ENCODE results near the gene NCKAP5. TPM values are rescaled to one million over a fixed set of nuclear protein-coding genes. Genes with fewer than 3 reads are reported as not detected.

The NCKAP5 gene
- total RNA-seq, 2 donors from 2014 or later = 0.78 to 2.6 TPM

DNA sequence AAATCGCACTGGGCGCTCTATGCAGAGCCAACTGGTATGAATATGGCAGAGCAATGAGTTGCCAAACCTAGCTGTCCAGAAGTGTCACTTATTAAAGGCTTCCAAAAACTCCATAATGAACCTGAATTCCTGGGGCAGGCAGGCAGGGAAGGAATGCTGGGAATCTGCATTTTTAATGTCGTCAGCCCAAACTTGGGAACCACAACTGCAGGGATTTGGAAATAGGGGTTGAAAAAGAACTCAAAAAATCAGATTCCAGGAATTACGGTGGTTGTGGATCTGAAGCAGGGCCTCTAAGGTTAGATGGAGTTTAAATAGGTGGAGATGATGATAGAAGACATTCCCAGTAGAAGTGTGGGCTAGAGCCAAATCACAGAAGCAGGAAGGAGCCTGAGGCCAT is 15.0 kb downstream of the NCKAP5 start:
- H3K36me3 ChIP-seq (replicated peaks in 1 of 2; ENCODE audit: insufficient read depth in 1 of 2, low read depth in 2 of 2) = no peaks in the 10 kb centered on the region
- no peak overlapping the region for H3K27ac ChIP-seq
- no peak for TF ChIP-seq POLR2A (IDR thresholded peaks at IDR 0.05)
- TF ChIP-seq, protein P1, sequence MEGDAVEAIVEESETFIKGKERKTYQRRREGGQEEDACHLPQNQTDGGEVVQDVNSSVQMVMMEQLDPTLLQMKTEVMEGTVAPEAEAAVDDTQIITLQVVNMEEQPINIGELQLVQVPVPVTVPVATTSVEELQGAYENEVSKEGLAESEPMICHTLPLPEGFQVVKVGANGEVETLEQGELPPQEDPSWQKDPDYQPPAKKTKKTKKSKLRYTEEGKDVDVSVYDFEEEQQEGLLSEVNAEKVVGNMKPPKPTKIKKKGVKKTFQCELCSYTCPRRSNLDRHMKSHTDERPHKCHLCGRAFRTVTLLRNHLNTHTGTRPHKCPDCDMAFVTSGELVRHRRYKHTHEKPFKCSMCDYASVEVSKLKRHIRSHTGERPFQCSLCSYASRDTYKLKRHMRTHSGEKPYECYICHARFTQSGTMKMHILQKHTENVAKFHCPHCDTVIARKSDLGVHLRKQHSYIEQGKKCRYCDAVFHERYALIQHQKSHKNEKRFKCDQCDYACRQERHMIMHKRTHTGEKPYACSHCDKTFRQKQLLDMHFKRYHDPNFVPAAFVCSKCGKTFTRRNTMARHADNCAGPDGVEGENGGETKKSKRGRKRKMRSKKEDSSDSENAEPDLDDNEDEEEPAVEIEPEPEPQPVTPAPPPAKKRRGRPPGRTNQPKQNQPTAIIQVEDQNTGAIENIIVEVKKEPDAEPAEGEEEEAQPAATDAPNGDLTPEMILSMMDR (IDR thresholded peaks at IDR 0.05) = no peak
- DNase-seq = no peak
- WGBS, 2 donors = 84 to 90% methylated on average over 4 of the region's 4 CpGs
- no peaks in the 10 kb centered on the region for H3K4me1 ChIP-seq
- no peak overlapping the region for H3K4me3 ChIP-seq
- no peaks in the 10 kb centered on the region for H3K27me3 ChIP-seq
- H3K9me3 ChIP-seq = no peaks in the 10 kb centered on the region
- intact Hi-C loops (cut with DNase I) = no loop called here
- no peak for ATAC-seq

DNA sequence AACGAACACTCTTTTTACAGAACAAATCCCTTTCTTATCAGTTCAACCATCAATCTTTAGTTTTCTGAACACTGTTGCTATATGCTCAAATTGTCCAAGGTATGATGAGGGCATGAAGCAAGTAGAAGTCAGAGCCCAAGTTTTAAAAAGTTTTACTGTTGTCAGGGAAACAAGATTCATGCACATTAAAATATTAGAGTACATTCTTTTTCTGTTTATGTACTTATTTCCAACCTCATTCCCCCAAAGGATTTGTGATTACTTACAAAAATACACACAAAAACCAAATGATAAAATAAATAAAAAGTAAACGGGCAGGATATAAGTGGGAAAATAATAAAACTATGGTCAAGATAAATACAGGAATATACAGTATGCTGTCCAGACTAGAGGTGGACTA is 15.4 kb downstream of the NCKAP5 start:
- Histone ChIP-seq H3K27ac (no peak overlapping the region), H3K9me3 (no peaks in the 10 kb centered on the region), H3K27me3 (no peaks in the 10 kb centered on the region), H3K4me1 (no peaks in the 10 kb centered on the region), H3K4me3 (no peak overlapping the region), H3K36me3 (replicated peaks in 1 of 2; ENCODE audit: insufficient read depth in 1 of 2, low read depth in 2 of 2) (no peaks in the 10 kb centered on the region)
- WGBS, 2 donors = 43% methylated on average over 2 of the region's 2 CpGs
- TF ChIP-seq, protein P1 (IDR thresholded peaks at IDR 0.05) = no peak
- no peak for TF ChIP-seq POLR2A (IDR thresholded peaks at IDR 0.05)
- ATAC-seq (no peak), DNase-seq (no peak)
- intact Hi-C loops (cut with DNase I) = no loop called here

DNA sequence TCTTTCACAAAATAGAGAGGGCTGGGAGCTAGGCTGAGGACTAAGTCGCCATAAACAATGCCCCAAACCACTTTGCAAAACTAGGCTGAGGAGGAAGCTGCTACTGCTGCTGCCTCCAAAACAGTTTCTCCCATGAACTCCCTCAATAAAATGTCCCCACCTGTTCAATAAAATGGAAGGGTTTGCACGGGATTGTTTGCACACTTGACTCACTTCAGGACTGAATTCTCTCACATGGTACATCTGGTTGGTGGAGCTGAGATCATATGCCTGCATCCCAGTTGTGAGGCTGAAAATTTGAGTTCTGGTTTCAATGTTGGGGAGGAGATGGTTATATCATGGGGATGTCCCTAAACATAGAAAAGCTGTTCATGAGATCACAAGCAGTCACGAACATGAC is 26.5 kb downstream of the NCKAP5 start:
- no peak for DNase-seq
- Histone ChIP-seq H3K4me3 (no peak overlapping the region), H3K36me3 (replicated peaks in 1 of 2; ENCODE audit: insufficient read depth in 1 of 2, low read depth in 2 of 2) (no peaks in the 10 kb centered on the region), H3K27ac (no peak overlapping the region), H3K9me3 (no peaks in the 10 kb centered on the region), H3K27me3 (no peaks in the 10 kb centered on the region), H3K4me1 (no peaks in the 10 kb centered on the region)
- intact Hi-C loops (cut with DNase I) = no loop called here
- TF ChIP-seq POLR2A (IDR thresholded peaks at IDR 0.05) = no peak
- TF ChIP-seq, protein P1 (IDR thresholded peaks at IDR 0.05) = no peak
- no peak for ATAC-seq
- 67 to 68% methylated on average over 3 of the region's 3 CpGs for WGBS, 2 donors

DNA sequence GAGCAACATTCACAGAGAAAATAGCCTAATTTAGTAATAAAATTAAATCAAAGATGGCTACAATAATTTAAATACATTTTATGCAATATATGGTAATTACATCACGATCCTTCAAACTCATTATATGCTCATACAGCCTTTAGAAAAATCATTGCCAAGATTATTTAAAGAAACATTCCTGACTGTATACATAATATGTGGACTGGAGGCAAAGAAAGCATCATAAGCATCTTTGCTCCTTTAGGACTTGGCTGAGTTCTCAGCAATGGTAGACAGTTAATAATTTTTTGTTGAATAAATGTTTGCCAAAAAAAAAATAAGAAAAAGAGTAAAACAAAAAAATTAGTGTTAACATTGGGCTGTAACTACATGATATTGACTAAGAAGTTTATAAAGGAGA is 26.9 kb downstream of the NCKAP5 start:
- TF ChIP-seq POLR2A (IDR thresholded peaks at IDR 0.05) = no peak
- TF ChIP-seq, protein P1 (IDR thresholded peaks at IDR 0.05) = no peak
- H3K27ac ChIP-seq = no peak overlapping the region
- no peak overlapping the region for H3K4me3 ChIP-seq
- ATAC-seq (no peak), DNase-seq (no peak)
- intact Hi-C loops (cut with DNase I) = no loop called here
- no peaks in the 10 kb centered on the region for H3K27me3 ChIP-seq
- H3K36me3 ChIP-seq (replicated peaks in 1 of 2; ENCODE audit: insufficient read depth in 1 of 2, low read depth in 2 of 2) = no peaks in the 10 kb centered on the region
- 42 to 50% methylated on average over 1 of the region's 1 CpG for WGBS, 2 donors
- H3K4me1 ChIP-seq = no peaks in the 10 kb centered on the region
- no peaks in the 10 kb centered on the region for H3K9me3 ChIP-seq

DNA sequence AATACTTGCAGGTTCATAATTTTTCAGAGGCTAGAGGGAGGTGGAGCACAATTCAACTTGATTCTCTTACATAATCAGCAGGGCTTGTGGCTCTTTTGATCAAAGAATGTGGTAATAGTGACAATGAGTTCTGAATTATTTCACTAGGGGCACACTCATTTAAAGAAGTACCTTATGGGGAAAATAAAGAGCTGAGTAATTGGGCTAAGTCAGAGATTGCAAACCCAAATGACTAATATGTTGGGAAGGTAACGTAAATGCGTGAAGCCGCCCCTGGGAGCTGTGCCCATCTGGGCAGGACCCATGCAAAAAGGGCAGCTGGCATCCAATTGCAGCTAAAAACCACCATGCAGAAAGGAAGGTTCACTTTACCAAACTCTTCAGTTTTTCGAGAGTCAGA is 35.3 kb downstream of the NCKAP5 start:
- no peaks in the 10 kb centered on the region for H3K36me3 ChIP-seq (replicated peaks in 1 of 2; ENCODE audit: insufficient read depth in 1 of 2, low read depth in 2 of 2)
- DNase-seq (no peak), ATAC-seq (no peak)
- no peaks in the 10 kb centered on the region for H3K4me1 ChIP-seq
- no peaks in the 10 kb centered on the region for H3K9me3 ChIP-seq
- intact Hi-C loops (cut with DNase I) = no loop called here
- H3K27ac ChIP-seq = no peak overlapping the region
- no peak for TF ChIP-seq POLR2A (IDR thresholded peaks at IDR 0.05)
- TF ChIP-seq, protein P1 (IDR thresholded peaks at IDR 0.05) = no peak
- no peaks in the 10 kb centered on the region for H3K27me3 ChIP-seq
- WGBS, 2 donors = 80 to 92% methylated on average over 4 of the region's 4 CpGs
- no peak overlapping the region for H3K4me3 ChIP-seq
